Naive thymus-derived CD4-positive, alpha-beta T cell (primary cell): ENCODE data around the gene SLIRP. TPM values are rescaled to one million over a fixed set of nuclear protein-coding genes. Genes with fewer than 3 reads are reported as not detected.

Source experiments
- ATAC-seq: fragments of 150-1000 bp; cut with Tn5 transposase; 2 replicates; pipeline ENCODE4 v1.10.0; 2021; ENCODE audit warnings: mild to moderate bottlenecking, moderate library complexity
- CTCF ChIA-PET: fragments of 350-600 bp; sonication (Branson Sonifier 250); formaldehyde crosslinking; loops from one replicate; lab custom pipeline; 2021; ENCODE audit warnings: antibody characterized with exemption; lab: Charles Lee
- POLR2A ChIA-PET: fragments of 350-600 bp; sonication (Branson Sonifier 250); formaldehyde crosslinking; loops from one replicate; lab custom pipeline; 2021; ENCODE audit warnings: antibody characterized with exemption, inconsistent platforms; lab: Charles Lee
- DNase-seq, 9 donors: peaks; one replicate each; pipeline versions ENCODE4 v3.0.0 to v3.0.0-alpha.2; 2020 to 2022; ENCODE audit warnings: mixed read lengths in 1 of 9
- H3K27ac ChIP-seq: one replicate; pipeline ENCODE4 v1.7.0; 2013; ENCODE audit warnings: mild to moderate bottlenecking, low read depth, low read length, moderate library complexity
- H3K27me3 ChIP-seq, 2 donors: one replicate each; pipeline ENCODE4 v1.7.0; 2013; ENCODE audit warnings: low read length in 2 of 2, mild to moderate bottlenecking in 2 of 2, moderate library complexity in 2 of 2; ENCODE audit not compliant: control insufficient read depth in 2 of 2, insufficient read depth in 2 of 2
- H3K36me3 ChIP-seq, 3 experiments: 1 replicate in 2 of 3; 2 replicates in 1 of 3; pipeline ENCODE4 v1.7.0; 2013; ENCODE audit warnings: low read length in 3 of 3, mild to moderate bottlenecking in 3 of 3, moderate library complexity in 1 of 3; ENCODE audit not compliant: insufficient read depth in 3 of 3, control insufficient read depth in 2 of 3
- H3K4me1 ChIP-seq, 2 donors: one replicate each; pipeline ENCODE4 v1.7.0; 2013; ENCODE audit warnings: low read length in 2 of 2, mild to moderate bottlenecking in 2 of 2, moderate library complexity in 1 of 2; ENCODE audit not compliant: control insufficient read depth in 2 of 2, insufficient read depth in 2 of 2
- H3K4me3 ChIP-seq: 2 replicates; pipeline ENCODE4 v1.7.0; 2013; ENCODE audit warnings: mild to moderate bottlenecking, low read length
- H3K9me3 ChIP-seq, 3 experiments: 1 replicate in 2 of 3; 2 replicates in 1 of 3; pipeline ENCODE4 v1.7.0; 2013; ENCODE audit warnings: low read length in 3 of 3; ENCODE audit not compliant: control insufficient read depth in 2 of 3
- H3K27ac Mint-ChIP-seq, 9 donors: one replicate each; pipeline ENCODE4 v1.8.0; 2020 to 2022; ENCODE audit warnings: mixed read lengths in 9 of 9, mild to moderate bottlenecking in 8 of 9, moderate library complexity in 5 of 9, inconsistent platforms in 2 of 9
- H3K27me3 Mint-ChIP-seq, 5 donors: one replicate each; pipeline ENCODE4 v1.8.0; 2021 to 2022; ENCODE audit warnings: mixed read lengths in 5 of 5, mild to moderate bottlenecking in 1 of 5
- H3K36me3 Mint-ChIP-seq, 5 donors: one replicate each; pipeline ENCODE4 v1.8.0; 2020 to 2022; ENCODE audit warnings: mixed read lengths in 5 of 5, mild to moderate bottlenecking in 3 of 5, inconsistent platforms in 1 of 5
- H3K4me1 Mint-ChIP-seq, 7 donors: one replicate each; pipeline ENCODE4 v1.8.0; 2020 to 2022; ENCODE audit warnings: mixed read lengths in 7 of 7, mild to moderate bottlenecking in 3 of 7, inconsistent platforms in 1 of 7
- H3K4me3 Mint-ChIP-seq, 10 donors: one replicate each; pipeline ENCODE4 v1.8.0; 2020 to 2022; ENCODE audit warnings: mild to moderate bottlenecking in 10 of 10, mixed read lengths in 10 of 10, moderate library complexity in 6 of 10, inconsistent platforms in 2 of 10
- H3K9me3 Mint-ChIP-seq, 11 donors: one replicate each; pipeline ENCODE4 v1.8.0; 2020 to 2022; ENCODE audit warnings: mixed read lengths in 11 of 11, mild to moderate bottlenecking in 4 of 11, inconsistent platforms in 1 of 11, moderate library complexity in 1 of 11
- intact Hi-C, 2 donors: fragments of 100-400 bp; cut with micrococcal nuclease; formaldehyde crosslinking; loops; one replicate each; pipeline ENCODE4 v1.15.1; 2023
- polyA plus RNA-seq, 2 donors: library from polyadenylated mRNA; unstranded; fragments of 300-500 nt; fragmentation: Illumina TruSeq; gene quantifications; one replicate each; pipeline ENCODE4 v1.2.3, GENCODE V29; 2021
- total RNA-seq, 6 experiments: library from RNA in 5 of 6; stranded (reverse) in 5 of 6; gene quantifications; 1 replicate in 5 of 6; 2 replicates in 1 of 6; pipeline ENCODE4 v1.2.3 and lab custom pipeline; 2021 to 2026

Gene SLIRP
- total and polyA plus RNA-seq, 7 experiments from 2014 or later: 35.9 to 282 (median 46.0) TPM

DNA sequence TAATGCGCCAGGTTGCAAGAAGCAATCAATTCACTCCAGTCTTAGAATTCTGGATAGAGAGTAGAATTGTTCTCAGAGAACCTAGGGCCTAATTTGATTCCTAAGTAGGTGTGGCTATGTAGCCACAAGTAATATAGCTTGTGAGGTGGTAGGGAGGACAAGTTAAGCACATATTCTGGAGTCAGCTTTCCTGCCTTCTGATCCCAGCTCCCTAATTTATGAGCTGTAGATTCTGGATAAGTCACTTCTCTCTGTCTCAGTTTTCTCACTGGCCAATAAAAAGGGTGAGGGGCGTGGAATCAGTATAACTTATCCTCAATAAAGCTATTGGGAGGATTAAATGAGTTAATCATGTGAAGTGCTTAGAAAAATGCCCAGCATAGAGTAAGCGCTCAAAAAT lies 56.1 kb downstream of the SLIRP start:
- Histone ChIP-seq H3K4me1 (peaks cover 13 to 17% of the 10 kb centered on the region in 2 donors), H3K27ac (no peak overlapping the region), H3K27me3 (no peaks in the 10 kb centered on the region), H3K4me3 (no peak overlapping the region), H3K9me3 (no peaks in the 10 kb centered on the region), H3K36me3 (peaks cover 0 to 6% (median 0%) of the 10 kb centered on the region in 3 experiments)
- H3K27me3 Mint-ChIP-seq: peaks cover 0 to 3% (median 0%) of the 10 kb centered on the region in 5 donors
- peaks cover 0 to 2% (median 0%) of the 10 kb centered on the region in 5 donors for H3K36me3 Mint-ChIP-seq
- intact Hi-C loops: loop anchor here in 1 of 2 donors (10.0 kb wide), 1 partner anchor 949 kb away; the partner anchor contains the start of gene ANGEL1
- ChIA-PET POLR2A (interaction anchor here (0.6 kb wide), 1 partner anchor 30 kb away, joined by 3 read pairs; no protein-coding TSS in a partner anchor), CTCF (no interaction called here)
- peaks cover 7 to 26% (median 19%) of the 10 kb centered on the region in 7 donors for H3K4me1 Mint-ChIP-seq
- H3K27ac Mint-ChIP-seq: no peak overlapping the region
- H3K9me3 Mint-ChIP-seq: no peaks in the 10 kb centered on the region
- H3K4me3 Mint-ChIP-seq: no peak overlapping the region
- DNase-seq (no peak), ATAC-seq (no peak)

Other genes with a start within 250 kb of the SLIRP start
- gene ISM2, start 209.3 kb upstream of the SLIRP start, total RNA-seq: not detected
- not detected for gene ISM2, start 209.3 kb upstream of the SLIRP start, polyA plus RNA-seq
- 10 to 100 TPM; 19.0 to 58.1 (median 25.7) TPM for gene SPTLC2, start 91.5 kb upstream of the SLIRP start, total RNA-seq
- gene SPTLC2, start 91.5 kb upstream of the SLIRP start, polyA plus RNA-seq: 10 to 100 TPM; 11.6 to 12.7 TPM
- gene ALKBH1, start 80 bp upstream of the SLIRP start, total RNA-seq: 10 to 100 TPM; 10.2 to 20.3 (median 14.1) TPM
- 10 to 100 TPM in 1 of 2 donors, 1 to 10 TPM in 1; 7.6 to 10.7 TPM for gene ALKBH1, start 80 bp upstream of the SLIRP start, polyA plus RNA-seq
- 100 to 1,000 TPM in 2 of 5 experiments, 10 to 100 TPM in 3; 84.4 to 108 (median 97.7) TPM for gene SNW1, start 53.1 kb downstream of the SLIRP start, total RNA-seq
- gene SNW1, start 53.1 kb downstream of the SLIRP start, polyA plus RNA-seq: 10 to 100 TPM; 59.6 to 89.1 TPM
- gene ADCK1, start 92.0 kb downstream of the SLIRP start, total RNA-seq: 10 to 100 TPM in 3 of 5 experiments, 1 to 10 TPM in 2; 4.5 to 10.6 (median 10.3) TPM
- gene ADCK1, start 92.0 kb downstream of the SLIRP start, polyA plus RNA-seq: 1 to 10 TPM; 6.6 to 8.8 TPM